Colon (tissue), 2 donors: ENCODE measurements around the gene NUDT8.
A peak's percentile ranks its signal among the peaks of the same experiment; 100 is the strongest.
"Not testable (repeated sequence)": the region's sequence is repeated elsewhere in the genome, so short reads cannot be mapped to it uniquely, and the experiment has no call there.

Source experiments
- FAIRE-seq: peaks from 2 replicates; lab custom pipeline; 2012; peaks lifted over from hg19 to GRCh38; lab: Jason Lieb, UNC
- donor health status: control.
- donor health status: control.

NUDT8 gene

DNA sequence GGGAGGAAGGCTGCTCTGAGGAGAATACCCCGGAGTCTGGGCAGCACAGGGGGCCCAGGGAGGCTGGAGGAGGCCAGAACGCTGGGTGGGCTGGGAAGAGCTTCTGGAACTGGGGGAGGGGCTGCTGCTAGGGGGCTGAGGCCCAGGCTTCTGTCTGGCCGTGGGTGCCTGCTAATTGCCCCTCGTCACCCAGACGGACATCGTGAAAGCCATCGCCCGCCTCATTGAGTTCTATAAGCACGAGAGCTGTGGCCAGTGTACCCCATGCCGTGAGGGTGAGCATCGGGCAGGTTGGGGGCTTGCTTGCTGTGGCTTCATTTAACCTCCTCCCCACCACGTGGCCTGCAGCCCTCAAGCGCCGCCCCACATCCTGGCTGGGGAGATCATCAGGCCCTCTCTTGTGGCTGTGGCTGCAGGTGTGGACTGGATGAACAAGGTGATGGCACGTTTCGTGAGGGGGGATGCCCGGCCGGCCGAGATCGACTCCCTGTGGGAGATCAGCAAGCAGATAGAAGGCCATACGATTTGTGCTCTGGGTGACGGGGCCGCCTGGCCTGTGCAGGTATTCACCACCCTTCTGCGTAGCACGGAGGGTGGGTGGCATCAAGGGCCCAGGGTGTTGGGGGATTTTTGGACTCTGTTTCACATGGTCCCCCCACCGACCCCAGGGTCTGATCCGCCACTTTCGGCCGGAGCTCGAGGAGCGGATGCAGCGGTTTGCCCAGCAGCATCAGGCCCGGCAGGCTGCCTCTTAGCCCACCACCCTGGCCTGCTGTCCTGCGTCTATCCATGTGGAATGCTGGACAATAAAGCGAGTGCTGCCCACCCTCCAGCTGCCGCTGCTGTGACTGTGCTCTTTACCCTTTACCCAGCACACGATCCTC, 17.8 kb downstream of the NUDT8 start:
- no peak for FAIRE-seq

DNA sequence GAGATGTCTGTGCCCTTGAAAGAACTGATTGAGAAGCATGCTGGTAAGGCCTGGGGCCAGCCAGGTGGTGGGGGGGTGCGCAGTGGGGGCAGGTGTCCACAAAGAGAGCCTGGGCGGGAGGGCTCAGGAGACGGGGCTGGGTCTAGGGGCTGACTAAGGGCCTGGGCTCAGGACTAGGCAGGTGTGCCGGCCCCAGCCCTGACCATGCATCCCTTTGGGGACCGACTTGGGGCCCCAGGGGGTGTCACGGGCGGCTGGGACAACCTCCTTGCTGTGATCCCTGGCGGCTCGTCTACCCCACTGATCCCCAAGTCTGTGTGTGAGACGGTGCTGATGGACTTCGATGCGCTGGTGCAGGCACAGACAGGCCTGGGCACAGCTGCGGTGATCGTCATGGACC, 18.6 kb downstream of the NUDT8 start:
- FAIRE-seq = no peak

DNA sequence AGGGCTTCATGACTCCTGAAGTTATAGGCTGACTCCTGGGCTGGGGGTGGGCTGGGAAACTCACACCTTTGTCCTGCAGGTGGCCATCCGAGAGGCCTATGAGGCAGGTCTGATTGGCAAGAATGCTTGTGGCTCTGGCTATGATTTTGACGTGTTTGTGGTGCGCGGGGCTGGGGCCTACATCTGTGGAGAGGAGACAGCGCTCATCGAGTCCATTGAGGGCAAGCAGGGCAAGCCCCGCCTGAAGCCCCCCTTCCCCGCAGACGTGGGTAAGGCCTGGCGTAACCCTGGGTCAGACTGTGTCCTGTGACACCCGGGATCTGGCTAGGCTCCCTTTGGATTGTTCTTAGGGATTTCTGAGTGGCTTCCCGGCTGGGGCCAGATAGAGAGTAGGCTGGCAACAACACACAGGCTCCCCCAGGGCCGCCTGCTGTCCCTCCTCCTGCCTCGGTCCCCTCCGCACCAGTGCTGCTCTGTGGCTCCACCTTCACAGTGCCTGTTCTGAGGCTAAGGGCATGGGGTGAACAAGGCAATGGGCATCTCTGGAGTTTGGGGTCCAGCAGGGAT, 19.4 kb downstream of the NUDT8 start:
- no peak for FAIRE-seq

DNA sequence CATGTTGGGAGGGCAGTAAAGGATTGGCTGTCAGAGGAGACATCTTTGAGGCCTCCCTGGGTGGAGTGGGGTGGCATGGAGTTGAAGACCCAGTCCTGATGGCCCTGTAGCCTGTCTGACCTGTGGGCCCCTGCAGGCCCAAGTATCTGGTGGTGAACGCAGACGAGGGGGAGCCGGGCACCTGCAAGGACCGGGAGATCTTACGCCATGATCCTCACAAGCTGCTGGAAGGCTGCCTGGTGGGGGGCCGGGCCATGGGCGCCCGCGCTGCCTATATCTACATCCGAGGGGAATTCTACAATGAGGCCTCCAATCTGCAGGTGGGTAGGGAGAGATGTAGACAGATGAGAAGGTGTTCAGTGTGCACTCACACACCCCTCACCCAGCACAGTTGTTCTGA, 20.4 kb downstream of the NUDT8 start:
- no peak for FAIRE-seq

DNA sequence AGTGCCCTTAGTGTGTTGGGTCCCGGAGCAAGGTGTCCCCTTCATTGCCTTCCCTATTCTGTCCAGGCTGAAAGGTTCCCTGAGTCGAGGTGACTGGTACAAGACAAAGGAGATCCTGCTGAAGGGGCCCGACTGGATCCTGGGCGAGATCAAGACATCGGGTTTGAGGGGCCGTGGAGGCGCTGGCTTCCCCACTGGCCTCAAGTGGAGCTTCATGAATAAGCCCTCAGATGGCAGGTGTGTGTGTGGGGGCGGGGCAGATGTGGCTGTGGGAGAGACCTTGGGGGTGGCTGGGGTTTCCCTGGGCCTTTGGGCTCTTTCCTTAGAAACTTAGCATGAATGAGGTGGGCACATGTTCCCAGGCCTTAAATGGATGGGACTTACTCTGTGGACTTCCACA, 21.3 kb downstream of the NUDT8 start:
- FAIRE-seq = no peak

DNA sequence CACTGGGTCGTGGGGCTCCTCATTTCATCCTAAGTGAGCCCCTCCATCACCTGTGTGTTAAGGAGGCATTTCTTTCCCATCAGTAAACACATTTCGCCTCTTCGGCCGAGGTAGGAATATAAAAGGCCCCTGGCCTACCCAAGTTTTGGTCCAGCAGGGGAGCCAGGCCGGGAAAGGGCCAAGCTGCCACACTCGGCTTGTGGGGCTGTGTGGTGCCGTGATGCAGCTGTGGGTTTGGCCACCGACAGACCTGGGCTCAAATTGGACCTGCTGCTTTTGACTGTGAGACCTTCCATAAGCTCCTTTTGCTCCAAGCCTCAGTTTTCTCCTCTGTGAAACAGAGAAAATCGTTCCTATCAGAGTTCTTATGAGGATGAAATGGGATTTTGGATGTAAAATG, 22.2 kb downstream of the NUDT8 start:
- FAIRE-seq = no peak

DNA sequence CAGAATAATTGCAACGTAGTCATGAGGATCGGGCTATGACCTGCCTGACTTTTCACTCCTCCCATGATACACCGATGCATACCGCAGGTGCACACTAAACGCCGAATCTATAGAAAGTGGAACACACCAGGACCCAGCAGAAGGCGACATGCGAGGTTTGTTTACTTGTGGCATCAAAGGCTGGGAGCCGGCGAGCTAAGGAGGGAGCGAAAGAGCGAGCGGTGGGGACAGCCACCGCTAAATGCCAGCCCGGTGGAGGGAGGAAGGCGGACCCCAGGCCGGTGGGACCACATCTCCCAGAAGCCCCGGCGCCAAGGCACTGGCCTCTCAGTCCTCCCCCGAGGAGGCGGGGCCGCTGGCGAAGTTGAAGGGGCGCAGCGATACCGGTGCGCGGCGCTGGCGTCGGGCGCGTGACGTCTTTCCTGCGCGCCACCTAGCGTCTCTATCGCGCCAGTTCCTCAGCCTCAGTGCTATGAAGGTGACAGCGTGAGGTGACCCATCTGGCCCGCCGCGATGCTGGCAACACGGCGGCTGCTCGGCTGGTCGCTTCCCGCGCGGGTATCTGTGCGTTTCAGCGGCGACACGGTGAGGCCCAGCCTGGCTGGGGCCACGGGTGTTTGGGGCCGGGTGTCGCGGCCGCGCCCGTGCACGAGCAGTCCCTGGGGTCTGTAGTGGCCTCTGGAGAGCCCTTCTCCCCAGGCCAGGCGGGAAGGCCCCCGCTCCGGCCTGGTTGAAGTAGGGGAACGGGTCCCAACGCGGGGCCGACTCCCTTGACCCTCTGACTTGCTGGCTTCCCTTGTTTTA, 23.0 kb downstream of the NUDT8 start, which contains the start of gene NDUFV1:
NDUFV1 (plus strand) TSS at position 445 of the 804 bp plus-strand sequence; CDS start at position 514, 69 bp downstream.
- peak; percentile 36 for FAIRE-seq

DNA sequence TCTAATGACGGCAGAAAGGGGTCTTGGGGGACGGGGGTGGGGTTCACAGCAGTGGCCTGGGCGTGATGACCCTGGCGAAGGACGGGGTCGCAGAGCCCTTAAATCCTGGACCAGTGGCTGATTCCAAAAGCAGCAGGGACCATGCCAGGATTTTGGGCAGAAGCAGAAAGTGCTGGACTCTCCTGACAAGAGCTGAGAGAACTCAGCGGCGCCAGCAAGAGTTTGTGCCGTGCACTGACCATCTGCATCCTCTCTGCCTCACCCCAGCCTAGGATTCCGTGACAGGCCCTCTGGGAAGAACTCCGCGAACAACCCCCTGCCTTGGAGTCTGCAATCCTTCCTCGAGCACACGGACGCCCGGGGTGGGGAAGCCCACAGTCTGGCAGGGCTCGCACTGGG, 23.6 kb downstream of the NUDT8 start:
- no peak for FAIRE-seq

DNA sequence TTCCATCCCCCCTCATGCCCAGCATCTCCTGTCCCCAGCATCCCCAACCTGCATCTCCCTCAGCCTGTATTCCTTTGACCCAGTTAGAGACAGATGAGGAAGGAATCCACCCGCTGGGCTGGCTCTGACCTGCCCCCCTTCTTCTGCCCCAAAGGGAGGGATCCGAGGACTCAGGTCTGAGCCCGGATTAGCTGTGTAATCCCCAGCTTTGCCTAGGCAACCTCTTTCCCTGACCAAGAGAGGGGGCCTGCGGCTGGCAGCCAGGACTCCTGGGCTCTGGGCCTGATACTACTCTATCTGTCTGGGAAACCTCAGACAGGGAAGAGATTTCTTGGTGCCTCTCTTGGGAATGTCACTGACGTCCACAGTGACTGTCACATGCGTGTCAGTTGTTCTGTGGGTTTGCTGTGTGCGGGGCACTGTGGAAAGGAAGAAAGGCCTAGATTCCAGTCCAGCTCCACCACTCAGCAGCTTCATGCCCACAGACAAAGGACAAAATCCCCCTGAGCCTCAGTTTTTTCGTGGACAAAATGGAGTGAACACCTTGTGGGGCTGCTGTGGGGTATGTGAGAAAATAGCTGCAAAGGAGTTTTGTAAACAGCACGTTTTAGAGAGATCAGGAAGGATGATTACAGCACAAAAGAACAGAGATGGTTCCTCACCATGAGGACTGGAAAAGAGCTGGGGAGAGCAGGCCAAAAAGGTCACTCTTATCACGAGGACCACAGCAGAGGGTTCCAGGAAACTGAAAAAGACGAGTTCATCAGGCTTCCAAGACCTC, 24.3 kb downstream of the NUDT8 start:
- no peak for FAIRE-seq

DNA sequence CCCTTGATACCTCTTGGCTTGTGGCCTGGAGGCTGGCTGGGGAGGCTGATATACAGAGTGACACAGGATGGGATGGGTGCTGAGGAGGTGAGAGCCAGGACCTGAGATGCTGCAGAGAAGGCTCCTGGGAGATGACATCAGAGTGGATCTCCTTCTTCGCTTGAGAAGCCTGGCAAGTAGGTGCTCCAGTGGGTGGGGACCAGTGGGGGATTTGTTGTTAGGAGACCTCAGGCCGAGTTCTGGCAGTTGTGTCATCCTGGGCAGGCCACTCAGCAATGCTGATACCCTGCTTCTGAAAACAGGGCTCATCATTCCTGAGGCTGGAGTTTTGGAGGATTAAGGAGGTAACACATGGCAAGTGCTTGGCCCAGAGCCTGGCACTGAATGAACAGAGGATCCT, 24.9 kb downstream of the NUDT8 start:
- FAIRE-seq = no peak

DNA sequence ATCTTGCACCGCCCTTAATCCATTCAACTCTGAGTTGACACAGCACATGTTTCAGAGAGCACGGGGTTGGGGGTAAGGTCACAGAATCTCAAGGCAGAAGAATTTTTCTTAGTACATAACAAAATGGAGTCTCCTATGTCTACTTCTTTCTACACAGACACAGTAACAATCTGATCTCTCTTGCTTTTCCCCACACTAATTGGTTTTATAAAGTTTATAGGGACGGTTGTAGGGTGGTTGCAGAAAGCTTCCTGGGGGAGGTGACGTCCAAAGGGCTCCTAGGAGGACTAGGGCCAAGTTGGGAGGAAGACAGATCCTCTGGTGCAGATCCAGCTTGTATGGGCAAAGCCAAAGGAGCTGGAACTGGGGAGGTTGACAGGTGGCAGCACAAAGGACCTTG, 25.6 kb downstream of the NUDT8 start:
- FAIRE-seq = not testable (repeated sequence)

DNA sequence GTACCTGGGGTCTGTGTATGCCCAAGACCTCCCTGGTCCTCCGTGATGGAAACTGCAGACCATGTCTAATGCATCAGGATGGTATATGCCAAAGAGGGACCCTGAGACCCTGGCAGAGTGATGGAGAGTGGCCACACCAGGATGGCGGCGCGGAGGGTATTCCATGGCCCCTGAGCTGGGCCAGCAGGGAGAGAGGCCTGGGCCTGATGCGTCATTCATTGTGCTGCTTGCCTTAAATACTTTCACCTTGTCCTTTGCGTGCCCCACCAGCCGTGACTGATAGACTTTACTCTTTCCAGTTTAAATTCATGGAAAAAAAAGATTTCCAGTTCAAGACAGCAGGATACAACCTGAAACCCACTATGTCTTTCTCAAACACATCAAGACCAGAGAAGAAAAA, 28.6 kb downstream of the NUDT8 start:
- no peak for FAIRE-seq

DNA sequence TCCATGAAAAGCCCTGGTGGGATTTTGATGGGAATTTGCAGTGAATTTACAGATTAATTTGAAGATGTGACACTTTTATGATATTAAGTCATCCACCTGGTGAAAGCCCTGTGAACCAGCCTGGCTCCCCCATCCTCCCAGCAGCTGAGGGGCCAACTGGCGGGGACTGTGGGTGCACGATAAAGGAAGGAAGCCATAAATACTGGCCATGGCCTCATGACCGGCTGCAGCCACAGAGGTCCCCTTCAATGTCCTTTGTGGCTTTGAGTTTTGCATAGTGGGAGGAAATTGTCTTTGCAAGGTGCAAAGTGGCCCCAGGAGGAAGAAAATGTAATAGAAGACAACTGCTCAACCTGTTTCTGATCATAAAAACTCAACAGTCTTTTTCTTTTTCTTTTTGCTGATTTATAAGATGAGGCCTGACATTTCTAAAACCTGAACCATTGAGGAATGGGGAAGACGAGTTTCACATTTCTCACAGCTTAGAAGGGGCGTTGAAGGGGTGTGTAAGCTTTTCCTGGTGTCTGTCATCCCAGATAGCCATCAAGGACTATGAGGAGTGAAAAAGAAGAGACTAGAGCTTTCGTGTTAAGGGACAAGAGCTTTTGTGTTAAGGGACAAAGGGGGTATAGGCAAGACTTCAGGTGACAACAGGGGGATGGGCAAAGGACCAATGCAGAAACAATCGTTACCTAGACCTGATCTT, 29.3 kb downstream of the NUDT8 start:
- FAIRE-seq = no peak

DNA sequence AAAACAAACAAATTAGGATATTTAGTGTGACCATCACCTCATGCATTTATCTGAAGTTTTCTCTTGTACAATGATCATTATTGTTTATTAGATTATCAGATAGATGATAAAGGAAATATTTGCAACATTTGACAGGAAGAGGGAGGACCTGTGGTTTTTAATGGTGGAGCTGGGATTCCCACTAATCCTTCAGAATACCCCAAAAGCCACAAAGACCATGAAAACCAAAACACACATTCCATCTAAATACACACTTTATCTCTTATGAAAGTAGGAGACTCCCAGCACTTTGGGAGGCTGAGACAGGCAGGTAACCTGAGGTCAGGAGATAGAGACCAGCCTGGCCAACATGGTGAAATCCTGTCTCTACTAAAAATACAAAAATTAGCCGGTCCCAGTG, 30.6 kb downstream of the NUDT8 start:
- FAIRE-seq = no peak

DNA sequence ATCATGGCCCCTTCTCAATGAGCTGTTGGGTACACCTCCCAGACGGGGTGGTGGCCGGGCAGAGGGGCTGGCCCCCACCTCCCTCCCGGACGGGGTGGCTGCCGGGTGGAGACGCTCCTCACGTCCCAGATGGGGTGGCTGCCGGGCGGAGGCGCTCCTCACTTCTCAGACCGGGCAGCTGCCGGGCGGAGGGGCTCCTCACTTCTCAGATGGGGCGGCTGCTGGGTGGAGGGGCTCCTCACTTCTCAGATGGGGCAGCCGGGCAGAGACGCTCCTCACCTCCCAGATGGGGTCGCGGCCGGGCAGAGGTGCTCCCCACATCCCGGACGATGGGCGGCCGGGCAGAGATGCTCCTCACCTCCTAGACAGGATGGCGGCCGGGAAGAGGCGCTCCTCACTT, 31.8 kb downstream of the NUDT8 start:
- FAIRE-seq = not testable (repeated sequence)

DNA sequence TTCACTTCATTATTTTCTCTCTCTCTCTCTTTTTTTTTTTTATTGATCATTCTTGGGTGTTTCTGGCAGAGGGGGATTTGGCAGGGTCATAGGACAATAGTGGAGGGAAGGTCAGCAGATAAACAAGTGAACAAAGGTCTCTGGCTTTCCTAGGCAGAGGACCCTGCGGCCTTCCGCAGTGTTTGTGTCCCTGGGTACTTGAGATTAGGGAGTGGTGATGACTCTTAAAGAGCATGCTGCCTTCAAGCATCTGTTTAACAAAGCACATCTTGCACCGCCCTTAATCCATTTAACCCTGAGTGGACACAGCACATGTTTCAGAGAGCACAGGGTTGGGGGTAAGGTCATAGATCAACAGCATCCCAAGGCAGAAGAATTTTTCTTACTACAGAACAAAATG, 32.3 kb downstream of the NUDT8 start:
- FAIRE-seq = not testable (repeated sequence)

DNA sequence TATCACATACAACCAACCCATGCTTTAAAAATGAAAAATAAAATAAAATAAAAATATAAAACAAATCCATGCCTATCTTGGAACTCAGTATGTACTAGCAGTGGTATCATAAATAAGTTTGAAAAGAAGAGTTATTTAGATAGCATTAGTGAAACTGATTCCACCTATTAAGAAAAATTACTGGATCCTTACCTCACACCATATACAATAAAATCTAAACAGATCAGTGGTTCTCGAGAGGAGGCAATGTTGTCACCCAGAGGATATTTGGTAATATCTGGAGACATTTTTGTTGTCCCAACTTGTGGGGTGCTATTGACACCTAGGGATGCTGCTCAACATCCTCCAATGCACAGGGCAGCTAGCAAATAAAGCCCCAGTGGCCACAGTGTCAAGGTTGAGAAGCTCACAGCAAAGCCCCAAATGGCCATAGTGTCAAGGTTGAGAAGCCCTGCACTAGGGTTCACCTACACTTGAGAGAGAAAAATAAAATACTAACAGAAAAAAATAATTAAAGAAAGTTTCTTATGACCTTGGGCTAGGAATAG, 32.9 kb downstream of the NUDT8 start:
- FAIRE-seq = no peak

DNA sequence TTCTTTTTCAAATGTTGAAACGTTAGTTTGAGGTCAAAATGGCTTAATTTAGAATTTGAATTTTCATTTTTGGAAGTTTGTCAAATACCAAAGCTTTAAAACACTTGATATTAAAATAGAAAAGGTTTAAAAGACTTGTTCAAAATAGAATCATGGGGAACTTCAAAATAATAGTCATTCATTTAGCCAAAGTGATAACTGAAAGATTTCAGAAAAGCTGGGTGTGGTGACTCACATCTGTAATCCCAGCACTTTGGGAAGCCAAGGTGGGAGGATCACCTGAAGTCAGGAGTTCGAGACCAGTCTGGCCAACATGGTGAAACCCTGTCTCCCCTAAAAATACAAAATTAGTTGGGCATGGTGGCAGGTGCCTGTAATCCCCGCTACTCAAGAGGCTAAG, 35.3 kb downstream of the NUDT8 start:
- FAIRE-seq = no peak

DNA sequence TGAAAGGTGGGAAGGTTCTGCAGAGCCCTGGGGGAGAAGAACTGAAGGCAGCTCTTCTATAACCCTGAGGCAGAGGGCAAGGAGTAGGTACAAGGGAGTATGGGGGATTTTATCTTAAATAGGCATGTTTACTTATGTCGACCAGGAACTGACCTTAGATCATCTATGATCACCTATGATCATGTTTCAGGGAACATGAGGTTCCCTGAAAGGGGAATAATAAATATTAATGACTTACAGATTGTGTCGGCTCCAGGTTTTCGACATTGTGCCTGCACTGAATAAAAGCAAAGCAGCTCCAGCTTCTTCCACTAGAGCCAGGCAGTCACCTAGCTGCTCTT, 36.2 kb downstream of the NUDT8 start:
- no peak for FAIRE-seq

DNA sequence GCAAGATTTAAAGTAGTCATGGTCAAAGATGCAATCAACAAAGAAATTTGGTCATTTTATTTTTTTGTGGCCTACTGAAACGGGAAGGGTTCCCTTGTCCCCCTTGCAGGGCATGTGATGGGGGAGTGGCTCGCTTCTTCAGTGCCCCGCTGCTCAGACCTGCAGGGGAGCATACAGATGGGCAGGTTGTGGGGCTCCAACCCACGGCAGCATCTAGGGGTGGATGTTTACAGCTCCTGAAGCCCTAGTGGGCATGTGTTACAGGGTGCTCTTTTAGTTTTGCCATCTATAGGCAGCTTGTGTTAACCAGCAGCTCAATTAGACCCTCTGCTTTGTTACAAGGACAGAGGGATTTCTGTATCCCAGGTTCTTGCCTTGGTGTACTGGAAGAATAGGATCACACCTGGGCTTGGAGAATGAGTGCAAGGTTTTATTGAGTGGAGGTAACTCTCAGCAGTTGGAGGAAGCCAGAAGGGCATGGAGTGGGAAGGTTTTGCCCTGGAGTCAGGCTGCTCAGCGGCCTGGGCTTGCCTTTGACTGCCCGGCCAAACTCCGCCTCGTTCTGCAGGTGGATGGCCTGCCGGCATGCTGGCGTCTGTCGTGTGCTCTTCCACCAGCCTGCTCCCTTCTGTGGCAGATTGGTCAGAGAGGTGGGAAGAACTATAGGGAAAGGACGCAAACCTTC, 36.7 kb downstream of the NUDT8 start:
- no peak for FAIRE-seq
